Left ventricle myocardium inferior (tissue), 1 donor: ENCODE measurements around the gene ETHE1. TPM values are rescaled to one million over a fixed set of nuclear protein-coding genes. Genes with fewer than 3 reads are reported as not detected.

ENCODE experiments used
- DNase-seq: peaks from one replicate; pipeline ENCODE4 v3.0.0-alpha.2; 2020
- H3K27ac ChIP-seq: fragments of 200-600 bp; replicated peaks from 2 replicates; pipeline ENCODE4 v1.8.0; 2021
- H3K27me3 ChIP-seq: fragments of 200-600 bp; 2 replicates; pipeline ENCODE4 v1.8.0; 2021; ENCODE audit warnings: low read depth
- H3K36me3 ChIP-seq: fragments of 200-600 bp; 2 replicates; pipeline ENCODE4 v1.8.0; 2021
- H3K4me1 ChIP-seq: fragments of 200-600 bp; 2 replicates; pipeline ENCODE4 v1.8.0; 2021
- H3K4me3 ChIP-seq: fragments of 200-600 bp; 2 replicates; pipeline ENCODE4 v1.8.0; 2021; ENCODE audit warnings: mild to moderate bottlenecking, moderate library complexity
- H3K9me3 ChIP-seq: fragments of 200-600 bp; replicated peaks from 2 replicates; pipeline ENCODE4 v1.8.0; 2021
- CTCF ChIP-seq: fragments of 200-600 bp; IDR thresholded peaks from 2 replicates; pipeline ENCODE4 v1.8.0; 2021; ENCODE audit warnings: antibody characterized with exemption, mild to moderate bottlenecking, borderline replicate concordance
- intact Hi-C: fragments of 100-400 bp; cut with micrococcal nuclease; formaldehyde crosslinking; loops from one replicate; pipeline ENCODE4 v1.11.0; 2022
- total RNA-seq: library from RNA; stranded (reverse); fragmentation: NEBNext Ultra II Directional; extraction: Animal tissue kit (Norgen Biotek cat#: 25700); gene quantifications from one replicate; pipeline ENCODE4 v1.2.1, GENCODE V29; 2021
- donor health status: DM: no; HTN: yes; CAD: no; lungs with severe emphysema.

Gene ETHE1
- total RNA-seq, 1 donor from 2014 or later: 14.6 TPM

GRCh38 chr19:43483281-43483680 lies 43.7 kb downstream of the ETHE1 start:
- Histone ChIP-seq H3K4me3 (no peak overlapping the region), H3K36me3 (no peaks in the 10 kb centered on the region), H3K27ac (no peak overlapping the region), H3K9me3 (no peaks in the 10 kb centered on the region), H3K4me1 (no peaks in the 10 kb centered on the region), H3K27me3 (no peaks in the 10 kb centered on the region)
- no peak for DNase-seq
- intact Hi-C loops: no loop called here
- TF ChIP-seq CTCF: no peak

- intact Hi-C loops: no loop called here
- H3K36me3 ChIP-seq: no peaks in the 10 kb centered on the region
- H3K27me3 ChIP-seq: no peaks in the 10 kb centered on the region
- no peak overlapping the region for H3K27ac ChIP-seq
- H3K4me1 ChIP-seq: no peaks in the 10 kb centered on the region
- no peak overlapping the region for H3K4me3 ChIP-seq
- no peak for DNase-seq
- TF ChIP-seq CTCF: no peak
- no peaks in the 10 kb centered on the region for H3K9me3 ChIP-seq
Measured at GRCh38 chr19:43482193-43482592, 44.8 kb downstream of the ETHE1 start.

DNA sequence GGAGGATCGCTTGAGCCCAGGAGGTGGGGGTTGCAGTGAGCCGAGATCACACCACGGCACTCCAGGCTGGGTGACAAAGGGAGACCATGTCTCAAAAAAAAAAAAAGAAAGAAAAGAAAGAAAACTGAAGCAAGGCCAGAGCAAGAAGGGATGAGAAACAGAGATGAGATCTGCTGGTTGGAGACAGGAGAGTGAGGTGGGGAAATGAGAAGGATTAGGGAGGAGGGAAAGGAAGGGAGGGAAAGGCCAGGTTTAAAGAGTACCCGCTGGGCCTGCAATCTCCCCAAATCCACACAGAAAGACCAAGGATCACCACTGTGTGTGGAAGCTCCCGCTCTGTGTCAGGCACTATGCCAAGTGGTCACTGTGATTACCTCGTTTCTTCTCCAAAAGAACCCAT lies 45.3 kb downstream of the ETHE1 start:
- no peaks in the 10 kb centered on the region for H3K4me1 ChIP-seq
- no peak overlapping the region for H3K27ac ChIP-seq
- no peak overlapping the region for H3K4me3 ChIP-seq
- no peaks in the 10 kb centered on the region for H3K27me3 ChIP-seq
- H3K9me3 ChIP-seq: no peaks in the 10 kb centered on the region
- H3K36me3 ChIP-seq: no peaks in the 10 kb centered on the region
- no peak for TF ChIP-seq CTCF
- DNase-seq: no peak
- intact Hi-C loops: no loop called here

GRCh38 chr19:43480574-43480973 lies 46.4 kb downstream of the ETHE1 start:
- Histone ChIP-seq H3K9me3 (no peaks in the 10 kb centered on the region), H3K4me3 (no peak overlapping the region), H3K27me3 (no peaks in the 10 kb centered on the region), H3K36me3 (no peaks in the 10 kb centered on the region), H3K4me1 (peaks cover 2% of the 10 kb centered on the region), H3K27ac (no peak overlapping the region)
- TF ChIP-seq CTCF: no peak
- intact Hi-C loops: no loop called here
- DNase-seq: no peak

DNA sequence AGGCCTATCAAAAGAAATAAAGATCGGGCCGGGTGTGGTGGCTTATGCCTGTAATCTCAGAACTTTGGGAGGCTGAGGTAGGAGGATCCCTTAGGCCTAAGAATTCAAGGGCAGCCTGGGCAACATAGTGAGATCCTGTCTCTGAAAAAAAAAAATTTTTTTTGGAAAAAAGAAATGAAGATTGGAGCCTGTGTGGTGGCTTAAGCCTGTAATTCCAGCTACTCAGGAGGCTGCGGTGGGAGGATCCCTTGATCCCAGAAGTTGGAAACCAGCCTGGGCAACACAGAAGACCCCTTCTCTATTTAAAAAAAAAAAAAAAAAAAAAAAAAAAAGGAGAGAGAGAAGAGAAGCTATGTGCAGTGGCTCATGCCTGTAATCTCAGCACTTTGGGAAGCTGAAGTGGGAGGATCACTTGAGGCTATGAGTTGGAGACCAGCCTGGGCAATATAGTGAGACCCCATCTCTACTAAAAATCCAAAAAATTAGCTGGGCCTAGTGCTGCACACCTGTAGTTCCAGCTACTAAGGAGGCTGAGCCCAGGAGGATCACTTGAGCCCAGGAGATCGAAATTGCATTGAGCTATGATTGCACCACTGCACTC lies 46.9 kb downstream of the ETHE1 start:
- no peaks in the 10 kb centered on the region for H3K36me3 ChIP-seq
- no peaks in the 10 kb centered on the region for H3K27me3 ChIP-seq
- DNase-seq: no peak
- TF ChIP-seq CTCF: no peak
- peaks cover 6% of the 10 kb centered on the region for H3K4me1 ChIP-seq
- H3K9me3 ChIP-seq: no peaks in the 10 kb centered on the region
- intact Hi-C loops: no loop called here
- H3K4me3 ChIP-seq: no peak overlapping the region
- H3K27ac ChIP-seq: no peak overlapping the region
